Esophagus muscularis mucosa (tissue), 4 donors: ENCODE results near the gene ARMC2. TPM values are rescaled to one million over a fixed set of nuclear protein-coding genes. Genes with fewer than 3 reads are reported as not detected.

Experiments
- DNase-seq: peaks from one replicate; pipeline ENCODE4 v3.0.0-alpha.2; 2017; ENCODE audit errors: extremely low spot score
- H3K27ac ChIP-seq, 4 donors: fragments of 200-600 bp; sonication (generic); replicated peaks in 1 of 4; 1 replicate in 3 of 4; 2 replicates in 1 of 4; pipeline ENCODE4 v1.5.1; 2016 to 2019; ENCODE audit warnings: mild to moderate bottlenecking in 1 of 4
- H3K27me3 ChIP-seq, 4 donors: fragments of 200-600 bp; sonication (generic); one replicate each; pipeline versions ENCODE4 v1.5.1 to v1.6.0; 2016 to 2019
- H3K36me3 ChIP-seq, 4 donors: fragments of 200-600 bp; sonication (generic); one replicate each; pipeline ENCODE4 v1.5.1; 2016 to 2019
- H3K4me1 ChIP-seq, 4 donors: fragments of 200-600 bp; sonication (generic); one replicate each; pipeline ENCODE4 v1.5.1; 2016 to 2019
- H3K4me3 ChIP-seq, 4 donors: fragments of 200-600 bp; sonication (generic); 1 replicate in 2 of 4; 2 replicates in 2 of 4; pipeline ENCODE4 v1.5.1; 2016 to 2019; ENCODE audit warnings: mild to moderate bottlenecking in 4 of 4, moderate library complexity in 1 of 4
- H3K9me3 ChIP-seq, 4 donors: fragments of 200-600 bp; sonication (generic); 1 replicate in 3 of 4; 2 replicates in 1 of 4; pipeline ENCODE4 v1.5.1; 2016 to 2019
- CTCF ChIP-seq, 3 experiments: fragments of 200-600 bp in 2 of 3; fragments of 450-650 bp in 1 of 3; sonication (generic) in 2 of 3; IDR thresholded peaks; one replicate each; pipeline ENCODE4 v1.5.1; 2017 to 2019; ENCODE audit warnings: antibody characterized with exemption in 3 of 3, mild to moderate bottlenecking in 2 of 3, moderate library complexity in 1 of 3
- EP300 ChIP-seq: sonication (generic); formaldehyde crosslinking; IDR thresholded peaks from one replicate; pipeline ENCODE4 v1.6.1; 2017; ENCODE audit warnings: antibody characterized with exemption
- POLR2A ChIP-seq: fragments of 450-650 bp; IDR thresholded peaks from one replicate; pipeline ENCODE4 v1.6.1; 2017; ENCODE audit warnings: antibody characterized with exemption, moderate library complexity, mild to moderate bottlenecking, low read depth
- POLR2AphosphoS5 ChIP-seq, 2 donors: sonication (generic); formaldehyde crosslinking; IDR thresholded peaks; one replicate each; pipeline ENCODE4 v1.6.1; 2017; ENCODE audit warnings: antibody characterized with exemption in 2 of 2
- WGBS: methylation state at CpG from one replicate; pipeline ENCODE4 v1.1.5; 2018; 5-methylcytosine and 5-hydroxymethylcytosine counted together
- intact Hi-C: fragments of 100-400 bp; cut with DNase I; formaldehyde crosslinking; loops from one replicate; pipeline ENCODE4 v1.15.1; 2023
- total RNA-seq, 4 donors: library from RNA; depleted of rRNA; stranded (reverse); fragments of >200 nt; gene quantifications; one replicate each; pipeline versions ENCODE4 v1.1.0 to v1.2.1, GENCODE V29; 2016

Gene ARMC2
- total RNA-seq, 4 donors from 2014 or later, result 2.1 to 5.1 (median 3.2) TPM

- no peaks in the 10 kb centered on the region for H3K27me3 ChIP-seq
- TF ChIP-seq CTCF (IDR thresholded peaks at IDR 0.05), result no peak
- no peak for TF ChIP-seq POLR2A
- no peak for TF ChIP-seq POLR2AphosphoS5 (IDR thresholded peaks at IDR 0.05)
- TF ChIP-seq EP300, result no peak
- H3K27ac ChIP-seq, result peak overlapping the region; percentile 97
- intact Hi-C loops, result loop anchor here (5.0 kb wide), 1 partner anchor 47 kb away; no protein-coding TSS in a partner anchor
- H3K4me3 ChIP-seq, result peak overlapping the region in 1 of 4 donors; percentile 93
- WGBS, result 82% methylated on average over 2 of the region's 2 CpGs
- H3K9me3 ChIP-seq, result no peaks in the 10 kb centered on the region
- peaks cover 22 to 64% (median 44%) of the 10 kb centered on the region in 4 donors for H3K4me1 ChIP-seq
- DNase-seq, result no peak
- H3K36me3 ChIP-seq, result no peaks in the 10 kb centered on the region
These were observed 162.5 kb downstream of the ARMC2 start for GRCh38 chr6:109010705-109011102.

GRCh38 chr6:109013656-109014305 is 165.6 kb downstream of the ARMC2 start:
- no peaks in the 10 kb centered on the region for H3K27me3 ChIP-seq
- H3K4me3 ChIP-seq, result no peak overlapping the region
- H3K4me1 ChIP-seq, result peaks cover 21 to 42% (median 28%) of the 10 kb centered on the region in 4 donors
- H3K27ac ChIP-seq, result peak overlapping the region; percentile 9 to 32 (median 22)
- H3K9me3 ChIP-seq, result no peaks in the 10 kb centered on the region
- intact Hi-C loops, result loop anchor here (5.0 kb wide), 1 partner anchor 44 kb away; no protein-coding TSS in a partner anchor
- no peaks in the 10 kb centered on the region for H3K36me3 ChIP-seq
- TF ChIP-seq POLR2AphosphoS5 (IDR thresholded peaks at IDR 0.05) (no peak), CTCF (IDR thresholded peaks at IDR 0.05) (no peak), POLR2A (no peak), EP300 (no peak)
- 46% methylated on average over 2 of the region's 2 CpGs for WGBS
- DNase-seq, result no peak

GRCh38 chr6:109014606-109015005 is 166.4 kb downstream of the ARMC2 start:
- peaks cover 21 to 42% (median 30%) of the 10 kb centered on the region in 4 donors for H3K4me1 ChIP-seq
- no peaks in the 10 kb centered on the region for H3K27me3 ChIP-seq
- intact Hi-C loops, result loop anchor here (5.0 kb wide), 1 partner anchor 43 kb away; no protein-coding TSS in a partner anchor
- no peak for DNase-seq
- H3K27ac ChIP-seq, result peak overlapping the region; percentile 6 to 14 (median 7)
- no peaks in the 10 kb centered on the region for H3K36me3 ChIP-seq
- H3K4me3 ChIP-seq, result no peak overlapping the region
- TF ChIP-seq POLR2AphosphoS5 (IDR thresholded peaks at IDR 0.05), result no peak
- H3K9me3 ChIP-seq, result no peaks in the 10 kb centered on the region
- 84% methylated on average over 2 of the region's 2 CpGs for WGBS

- Histone ChIP-seq H3K4me1 (peaks cover 22 to 42% (median 33%) of the 10 kb centered on the region in 4 donors), H3K27me3 (no peaks in the 10 kb centered on the region), H3K9me3 (no peaks in the 10 kb centered on the region), H3K36me3 (no peaks in the 10 kb centered on the region), H3K27ac (peak overlapping the region in 3 of 4 donors; percentile 6 to 8 (median 6)), H3K4me3 (no peak overlapping the region)
- intact Hi-C loops, result no loop called here
- DNase-seq, result no peak
- TF ChIP-seq CTCF (IDR thresholded peaks at IDR 0.05) (no peak), POLR2AphosphoS5 (IDR thresholded peaks at IDR 0.05) (no peak)
These were observed 167.0 kb downstream of the ARMC2 start for GRCh38 chr6:109015176-109015575.

GRCh38 chr6:109019911-109020310 is 171.7 kb downstream of the ARMC2 start:
- Histone ChIP-seq H3K27me3 (no peaks in the 10 kb centered on the region), H3K4me1 (peaks cover 32 to 52% (median 41%) of the 10 kb centered on the region in 4 donors), H3K36me3 (no peaks in the 10 kb centered on the region), H3K27ac (no peak overlapping the region), H3K9me3 (no peaks in the 10 kb centered on the region), H3K4me3 (no peak overlapping the region)
- no peak for TF ChIP-seq EP300
- no peak for TF ChIP-seq POLR2AphosphoS5 (IDR thresholded peaks at IDR 0.05)
- no peak for TF ChIP-seq CTCF (IDR thresholded peaks at IDR 0.05)
- no peak for TF ChIP-seq POLR2A
- WGBS, result 78% methylated on average over 1 of the region's 1 CpG
- DNase-seq, result no peak
- intact Hi-C loops, result no loop called here
